ENCODE results near the gene THSD7A.

Gene THSD7A

DNA sequence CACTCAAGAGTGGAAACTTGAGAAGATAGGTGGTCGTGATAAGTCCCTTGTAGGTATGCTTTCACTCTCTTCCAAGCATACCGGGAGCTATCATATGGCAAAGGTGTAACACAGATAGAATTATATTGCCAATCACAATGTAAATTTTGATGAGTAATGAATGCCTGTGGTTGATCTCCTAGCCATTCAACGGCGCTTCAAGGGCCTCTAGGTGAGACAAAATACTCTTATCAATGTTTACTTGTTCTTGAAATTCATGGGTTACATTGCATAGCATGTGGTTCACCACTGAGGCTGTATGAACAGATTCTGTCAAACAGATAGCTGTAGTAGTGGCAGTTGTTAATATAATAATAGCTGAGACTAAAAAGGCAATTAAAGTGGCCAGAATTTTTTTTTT, 82.4 kb downstream of the THSD7A start:
- DNase-seq: no peak

DNA sequence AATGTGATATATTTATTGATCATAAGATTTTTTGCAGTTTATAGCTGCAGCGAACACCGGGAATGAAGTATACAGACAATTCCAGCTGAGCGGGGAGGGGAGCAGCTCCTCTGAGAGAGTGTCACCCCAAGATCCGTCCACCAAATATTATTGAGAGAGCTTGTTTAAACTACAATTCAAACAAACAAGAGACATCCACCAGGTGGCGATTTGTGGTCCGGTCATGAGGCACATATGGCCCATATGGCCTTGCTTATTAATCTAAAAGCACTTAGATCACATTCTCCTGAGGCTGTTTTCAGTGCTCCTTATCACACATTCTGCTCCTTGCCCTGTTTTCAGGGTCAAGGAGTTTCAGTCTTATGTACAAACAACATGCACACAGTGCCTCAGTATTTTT, 83.1 kb downstream of the THSD7A start:
- no peak for DNase-seq

DNA sequence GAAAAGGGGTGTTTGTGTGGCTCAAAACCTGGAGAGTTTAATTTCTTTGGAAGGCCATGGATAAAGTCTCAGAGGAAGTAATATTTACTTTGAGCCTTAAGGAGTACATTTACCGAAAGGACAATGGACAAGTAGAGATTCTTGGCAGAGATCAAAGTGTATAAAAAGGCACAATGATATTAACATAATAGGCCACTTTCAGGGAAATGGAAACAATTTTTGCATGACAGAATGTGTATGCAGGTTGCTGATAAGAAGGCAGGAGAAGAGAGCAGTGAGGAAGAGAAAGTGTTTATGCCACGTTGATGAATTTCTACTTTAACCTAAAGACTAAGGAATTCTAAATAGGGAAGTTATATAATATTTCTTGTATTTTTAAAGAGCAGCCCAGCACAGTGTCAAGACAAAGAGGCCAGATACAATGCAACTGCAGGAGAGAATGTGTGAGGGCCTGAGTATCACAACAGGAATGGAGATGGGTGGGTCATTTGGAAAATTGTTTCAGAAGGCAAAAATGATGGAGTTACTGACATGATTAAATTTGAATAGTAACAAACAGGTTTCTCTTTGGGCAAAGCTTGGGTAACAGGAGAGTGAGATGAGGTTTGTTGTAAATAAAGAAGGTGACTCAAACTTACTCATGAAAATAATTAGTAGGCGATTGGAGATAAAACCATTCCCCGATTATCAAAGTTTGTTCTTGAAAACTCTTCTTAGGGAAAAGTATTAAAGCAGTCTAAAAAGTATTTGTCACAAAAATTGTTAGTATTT, 84.1 kb downstream of the THSD7A start:
- no peak for DNase-seq

DNA sequence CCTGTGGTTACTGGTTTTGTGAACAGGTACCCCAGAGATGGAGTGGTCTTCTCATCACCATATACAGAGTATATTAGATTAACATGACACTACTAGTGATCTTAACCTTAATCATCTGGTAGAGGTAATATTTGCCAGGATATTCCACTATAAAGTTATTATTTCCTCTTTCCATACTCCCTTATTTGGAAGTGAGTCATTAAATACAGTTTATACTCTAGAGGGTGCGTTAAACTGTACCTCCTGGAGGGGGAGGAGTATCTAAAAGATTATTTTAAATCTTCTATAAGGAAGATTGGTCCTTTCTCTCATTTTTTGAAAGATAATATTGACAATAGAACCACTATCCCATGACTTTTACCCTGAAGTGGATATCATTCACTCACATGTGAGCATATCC, 85.4 kb downstream of the THSD7A start:
- no peak for DNase-seq

DNA sequence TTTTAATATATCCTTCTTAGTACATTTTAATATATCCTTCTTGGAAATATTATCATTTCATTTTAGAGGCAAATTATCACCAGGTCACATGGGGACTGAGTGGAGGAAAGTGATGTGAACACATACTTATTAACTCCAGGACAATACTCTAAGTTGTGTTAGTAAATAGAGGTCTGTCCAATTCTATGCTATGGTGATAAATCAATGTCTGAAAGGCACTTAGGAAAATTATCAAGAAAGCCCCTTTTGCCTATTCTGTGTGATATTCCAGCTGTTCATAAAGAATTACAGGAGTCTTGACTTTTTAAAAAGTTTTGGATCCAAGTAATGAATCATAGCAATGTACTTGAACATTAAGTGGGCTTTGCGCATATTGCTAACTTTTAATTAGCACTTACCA, 88.5 kb downstream of the THSD7A start:
- DNase-seq: no peak

DNA sequence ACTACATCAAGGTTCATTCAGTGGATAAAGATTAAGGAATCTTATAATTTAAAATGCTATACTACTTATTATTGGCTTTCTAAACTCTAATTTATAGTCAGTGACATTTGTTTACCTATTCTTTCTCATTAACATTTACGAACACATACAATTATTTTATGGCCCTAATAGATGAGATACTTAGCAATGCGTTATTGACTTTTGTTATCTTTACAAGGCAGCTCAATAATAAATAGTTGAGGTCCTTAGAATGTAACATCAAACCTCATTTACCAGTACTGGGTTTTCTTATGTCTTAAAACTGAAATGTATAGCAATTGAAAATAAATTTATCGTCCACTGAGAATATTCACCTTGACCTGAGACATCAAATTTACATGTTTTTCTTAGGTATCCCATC, 89.0 kb downstream of the THSD7A start:
- no peak for DNase-seq

DNA sequence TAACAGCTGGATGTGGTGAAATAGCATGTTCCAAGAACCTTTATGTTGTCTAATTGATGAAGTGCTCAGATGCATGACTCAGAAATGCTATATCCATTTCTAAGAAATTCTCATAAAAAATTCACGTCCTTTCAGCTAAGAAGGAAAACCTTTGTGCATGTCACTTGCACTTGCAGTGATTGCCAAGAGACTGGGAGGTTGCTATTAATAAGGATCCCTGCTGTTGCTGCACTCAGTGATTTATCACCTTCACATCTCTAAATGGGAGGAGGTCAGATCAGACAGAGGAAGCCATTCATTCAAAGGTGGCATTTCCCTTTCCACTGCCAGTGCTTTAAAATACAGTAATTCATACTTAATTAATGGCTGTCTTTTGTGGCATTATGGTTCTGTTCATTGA, 89.5 kb downstream of the THSD7A start:
- no peak for DNase-seq

DNA sequence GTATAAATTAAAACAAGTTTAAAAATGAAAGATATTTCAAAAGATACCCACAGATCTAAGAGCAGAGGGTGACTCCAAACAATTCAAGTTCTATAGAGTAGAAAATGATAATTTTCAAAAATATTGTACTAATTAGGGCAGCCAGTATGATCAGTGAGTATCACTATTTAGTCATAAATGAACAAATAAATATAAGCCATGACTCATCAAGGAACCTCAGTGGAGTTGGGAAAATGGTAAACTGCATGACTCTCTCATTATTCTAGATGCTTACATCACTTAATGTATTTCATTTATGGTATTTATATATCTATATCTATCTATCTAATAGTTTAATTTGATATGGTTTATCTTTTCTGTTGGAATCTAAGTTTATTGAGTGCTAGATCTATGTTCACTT, 94.3 kb downstream of the THSD7A start:
- no peak for DNase-seq

DNA sequence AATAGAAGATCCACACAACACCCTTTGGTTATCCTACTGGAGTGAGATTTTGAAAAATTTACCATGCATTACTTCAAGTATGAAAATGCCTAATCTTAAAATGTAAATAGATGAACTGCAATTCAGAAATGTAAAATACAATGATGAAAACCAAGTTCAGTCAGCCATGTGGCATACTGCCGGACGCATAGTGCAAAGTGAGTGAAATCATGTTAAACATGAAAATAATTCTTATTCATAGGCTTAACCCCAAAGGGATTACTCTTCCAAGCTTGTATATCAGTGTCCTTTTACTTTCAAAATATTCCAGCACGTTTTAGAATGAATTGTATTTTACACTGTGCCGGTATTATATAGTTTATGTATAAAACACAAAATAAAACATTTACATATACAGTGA, 99.8 kb downstream of the THSD7A start:
- DNase-seq: no peak

DNA sequence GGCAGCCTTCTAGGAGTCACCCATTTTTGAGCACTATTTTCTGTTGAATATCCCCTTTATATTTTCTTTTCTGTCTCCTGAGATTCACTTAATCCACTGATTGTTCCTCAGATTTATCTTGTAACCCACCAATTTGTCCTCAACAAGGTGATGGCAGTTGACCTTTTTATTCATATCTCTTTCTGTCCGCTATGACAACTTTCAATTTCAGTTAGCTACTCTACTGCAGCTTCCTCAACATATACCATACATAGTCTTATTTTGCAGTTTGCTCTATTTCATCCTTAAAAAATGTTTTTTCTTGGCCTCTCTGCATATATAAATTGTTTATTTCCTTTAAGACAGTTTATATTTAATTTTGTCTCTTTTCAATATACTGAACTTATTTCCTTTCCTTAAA, 101.3 kb downstream of the THSD7A start:
- no peak for DNase-seq

DNA sequence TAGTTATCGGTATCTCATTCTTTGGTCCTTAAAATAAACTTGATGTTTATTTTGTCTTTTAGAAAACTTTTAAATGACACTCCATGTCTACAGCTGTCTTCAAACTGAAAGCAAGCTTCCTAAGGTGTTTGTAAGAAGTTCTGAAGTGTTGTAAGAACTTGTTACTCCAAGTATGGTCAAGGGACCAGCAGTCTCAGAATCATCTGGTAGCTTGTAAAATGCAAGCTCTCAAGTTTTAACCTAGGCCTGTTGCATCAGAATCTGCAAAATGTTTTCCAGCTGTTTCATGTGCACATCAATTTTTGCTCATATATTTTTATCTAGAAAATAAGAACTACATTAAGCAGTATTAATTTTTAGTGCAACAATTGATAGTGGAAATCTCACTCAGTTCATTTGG, 104.1 kb downstream of the THSD7A start:
- DNase-seq: no peak

DNA sequence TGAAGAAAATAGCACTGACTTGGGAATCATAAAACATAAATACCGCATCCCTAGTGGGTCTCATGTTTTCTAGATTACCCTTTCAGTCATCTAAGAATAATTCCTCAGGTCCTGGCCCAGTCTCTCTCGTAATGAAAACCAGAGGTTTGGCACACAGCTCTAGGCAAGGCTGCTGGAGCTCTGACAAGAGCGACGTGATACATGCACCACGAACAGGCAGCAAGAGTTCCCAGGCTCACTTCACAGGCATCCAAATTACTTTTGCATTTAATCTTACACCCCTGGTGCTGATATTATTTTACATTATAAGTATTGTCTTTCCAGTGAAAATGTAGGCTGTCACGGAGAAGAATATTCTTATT, 105.2 kb downstream of the THSD7A start:
- peak; percentile 43 for DNase-seq

DNA sequence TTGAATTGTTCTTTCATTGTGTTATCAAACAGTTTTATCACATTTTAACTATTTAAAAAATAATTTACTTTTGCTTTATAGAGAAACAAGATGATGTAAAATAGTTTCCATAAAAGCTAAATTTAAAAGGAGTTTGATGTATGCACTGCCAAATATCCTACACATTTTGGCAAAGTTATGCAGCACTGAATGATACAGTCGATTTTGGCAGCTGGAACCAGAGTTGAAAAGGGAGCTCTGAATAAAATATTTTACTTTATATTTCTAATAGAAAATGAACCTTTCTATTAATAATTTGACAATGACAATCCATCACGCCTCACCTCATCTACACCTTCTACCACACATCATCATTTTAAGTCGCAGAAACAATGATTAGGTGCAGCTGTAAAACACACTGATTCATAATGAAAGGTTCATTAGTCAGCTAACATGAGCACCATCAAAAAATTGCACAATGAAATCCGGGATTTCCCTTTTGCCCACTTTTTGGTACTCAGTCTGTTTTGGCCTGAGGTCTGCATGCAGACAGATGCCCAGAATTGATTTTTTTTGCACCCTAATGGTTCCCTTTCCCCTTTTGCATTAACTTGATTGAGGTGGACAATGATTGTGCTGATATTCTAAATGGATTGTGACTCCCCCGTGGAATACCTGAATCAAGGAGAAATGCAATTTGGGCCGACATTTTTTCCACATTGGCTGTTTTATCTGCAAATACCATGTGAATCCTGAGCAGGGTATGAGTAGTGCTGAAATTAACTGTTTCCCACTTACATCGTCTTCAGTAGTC, 105.8 kb downstream of the THSD7A start:
- DNase-seq: no peak

DNA sequence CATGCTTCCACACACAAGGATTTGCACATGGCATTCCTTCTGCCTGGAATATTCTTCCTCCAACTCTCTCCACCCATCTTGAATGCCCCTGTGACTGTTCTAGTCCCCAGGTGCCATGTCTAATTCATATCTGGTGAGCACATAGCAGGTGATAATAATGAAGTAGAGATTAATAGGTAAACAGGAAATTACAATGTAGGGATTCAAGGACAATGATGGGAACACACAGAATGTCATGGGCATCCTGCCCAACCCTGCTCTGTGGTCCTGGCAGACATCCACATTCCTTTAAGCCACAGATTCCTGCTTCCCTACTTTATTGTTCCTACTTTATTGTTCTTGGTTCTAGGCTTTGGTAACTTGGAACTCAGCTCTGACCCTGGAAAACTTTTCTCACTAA, 115.8 kb downstream of the THSD7A start:
- DNase-seq: peak; percentile 72

DNA sequence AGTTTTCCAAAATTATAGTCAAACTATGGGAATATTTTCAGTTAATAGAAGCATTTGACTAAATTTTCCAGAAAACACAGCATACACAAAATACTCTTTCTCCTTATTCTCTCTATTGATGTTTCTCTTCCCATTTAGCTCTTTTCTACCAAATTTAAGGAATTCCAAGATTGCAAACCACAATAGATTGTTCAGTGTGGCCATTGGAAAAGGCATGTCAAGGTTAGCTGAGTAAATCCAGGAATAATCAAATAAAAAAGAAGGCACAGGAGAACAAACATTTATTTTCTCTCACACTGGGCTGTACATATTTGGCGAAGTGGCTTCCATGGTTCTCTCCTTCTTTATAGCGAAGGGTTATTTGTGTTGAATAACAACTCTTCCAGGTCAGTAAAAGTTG, 117.3 kb downstream of the THSD7A start:
- DNase-seq: peak; percentile 2

DNA sequence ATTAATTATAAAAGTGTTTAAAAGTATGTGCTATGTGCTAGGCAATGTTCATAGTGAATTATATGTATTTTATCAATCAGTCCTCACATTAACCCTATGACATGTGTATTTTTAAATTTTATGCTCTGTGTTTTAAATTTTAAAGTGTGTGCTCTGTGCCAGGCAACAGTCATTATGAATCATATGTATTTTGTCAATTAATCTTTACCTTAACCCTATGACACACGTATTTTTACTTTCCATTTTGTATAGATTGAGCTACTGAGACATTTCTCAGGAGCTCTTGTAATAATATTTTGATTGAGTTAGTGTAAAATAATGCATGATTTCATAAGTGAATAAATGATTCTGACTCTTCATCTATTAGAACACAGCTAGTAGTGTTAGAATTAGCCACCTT, 117.8 kb downstream of the THSD7A start:
- no peak for DNase-seq

DNA sequence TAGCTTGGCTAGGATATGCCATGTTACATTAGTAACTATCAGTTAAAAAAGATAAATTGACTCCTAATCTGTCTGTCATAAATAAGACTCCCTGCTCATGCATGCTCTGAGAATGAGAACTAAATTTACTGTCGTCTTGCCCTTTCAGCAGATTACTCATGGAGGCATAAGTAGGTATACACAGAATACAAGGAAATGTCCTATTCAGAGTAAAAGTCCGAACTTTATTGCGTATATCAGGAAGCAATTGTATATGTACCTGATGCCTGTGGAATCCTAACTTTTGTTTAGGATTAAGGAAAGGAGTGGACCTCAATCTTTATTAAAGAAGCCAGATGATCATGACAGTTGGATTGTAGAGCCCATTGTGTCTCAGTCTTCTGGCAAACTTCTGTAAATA, 118.6 kb downstream of the THSD7A start:
- no peak for DNase-seq

DNA sequence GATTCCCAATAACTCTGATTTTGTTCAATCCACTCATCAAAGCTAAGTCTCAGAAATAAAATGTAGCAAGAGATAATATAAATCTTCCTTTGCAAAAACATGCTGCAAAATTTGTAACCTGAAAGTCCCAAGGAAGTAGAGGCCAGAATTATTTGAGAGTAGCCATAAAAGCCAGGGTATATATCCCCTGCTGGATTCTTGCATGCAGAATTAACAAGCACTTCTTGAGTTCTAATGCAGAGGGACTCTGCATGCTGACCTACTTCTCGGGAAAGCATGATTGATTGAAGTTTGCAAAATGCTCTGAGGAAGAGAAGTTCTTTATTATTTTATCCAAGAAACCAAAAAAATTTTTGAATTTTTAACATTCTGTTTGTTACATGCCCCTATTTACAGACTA, 121.6 kb downstream of the THSD7A start:
- DNase-seq: no peak

DNA sequence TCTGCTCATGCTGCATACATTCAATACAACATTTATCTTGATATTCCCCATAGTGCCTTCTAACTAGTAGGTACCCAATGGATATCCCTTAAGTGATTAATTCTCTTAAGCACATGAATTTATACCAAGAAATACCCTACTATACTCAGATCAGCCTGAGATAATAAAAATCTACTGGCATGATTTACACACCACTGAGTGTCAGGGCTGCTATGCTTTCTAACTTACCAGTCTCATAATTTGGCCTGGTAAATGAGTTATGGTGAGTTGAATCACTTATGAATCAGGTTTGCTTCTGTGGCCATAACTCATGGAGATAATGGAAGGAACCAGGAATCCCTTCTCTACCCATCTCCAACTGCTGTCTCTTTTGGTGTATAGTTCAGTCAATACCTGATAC, 122.8 kb downstream of the THSD7A start:
- DNase-seq: no peak

DNA sequence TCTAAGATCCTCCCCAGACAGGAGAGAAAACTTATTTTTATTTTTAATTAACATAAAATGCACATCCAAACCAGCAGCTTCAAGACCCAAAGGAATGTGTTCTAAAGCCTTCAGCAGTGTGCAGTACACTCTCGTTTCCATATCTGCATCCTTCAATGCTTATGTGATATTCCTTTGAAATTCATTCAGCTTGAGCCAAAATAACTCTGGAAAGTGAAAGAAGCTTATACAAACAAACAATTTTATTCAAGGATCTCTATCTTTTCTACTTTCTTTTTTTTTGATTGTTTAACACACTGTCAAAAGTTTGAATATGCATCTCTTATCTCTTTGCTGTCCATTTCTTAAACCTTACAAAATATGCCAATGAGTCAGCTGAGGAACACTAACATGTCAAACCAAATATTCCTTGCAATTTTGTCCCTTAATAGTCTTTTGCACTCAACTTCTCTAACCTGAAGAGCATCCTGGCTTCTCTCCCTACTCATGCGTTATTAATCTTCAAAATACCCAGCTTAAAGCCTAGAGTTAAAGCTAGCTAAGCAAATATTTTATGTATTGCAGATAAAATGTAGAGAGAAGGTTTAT, 124.3 kb downstream of the THSD7A start:
- DNase-seq: peak; percentile 5

DNA sequence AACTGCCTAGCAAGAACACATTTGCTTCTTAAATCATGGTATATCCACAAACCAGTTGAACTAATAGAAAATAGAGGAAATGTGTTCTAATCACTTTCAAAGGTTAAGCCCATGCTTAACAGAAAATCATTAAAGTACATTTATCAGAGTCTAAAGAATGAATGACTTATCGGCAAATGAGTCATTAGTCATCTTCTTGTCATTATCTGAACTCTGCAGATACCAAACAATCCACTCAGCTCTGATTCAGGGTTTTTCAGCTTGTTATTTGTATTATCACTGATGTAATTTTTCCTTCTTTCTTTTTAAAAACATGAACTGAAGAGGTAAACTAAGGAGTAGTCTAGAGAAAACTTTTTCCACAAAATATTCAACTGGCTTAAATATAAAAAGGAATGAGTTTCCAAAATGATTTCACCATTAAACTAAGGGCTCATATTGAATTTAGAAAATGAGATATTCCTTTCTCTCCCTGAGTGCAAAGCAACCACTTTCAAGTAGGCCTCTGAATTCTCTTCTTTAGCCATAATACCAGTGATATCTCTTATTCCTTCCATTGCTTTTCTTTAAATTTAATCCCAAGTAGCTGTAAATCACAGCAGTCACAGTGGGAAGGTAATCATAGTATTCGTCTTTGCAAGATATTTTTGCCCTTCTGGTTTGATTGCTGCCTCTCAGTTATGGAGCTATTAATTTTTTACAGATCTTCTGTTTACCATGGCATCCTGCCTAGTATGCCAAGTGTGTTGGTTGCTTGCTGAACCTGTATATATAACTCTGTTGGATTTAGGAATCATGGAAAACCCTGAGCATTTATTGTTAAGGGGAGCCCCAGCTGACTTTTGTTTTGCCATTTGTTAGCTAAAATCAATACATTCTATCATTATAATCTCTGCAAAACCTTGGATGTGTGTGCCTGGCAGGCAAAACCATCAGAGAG, 125.1 kb downstream of the THSD7A start:
- peak; percentile 27 for DNase-seq

DNA sequence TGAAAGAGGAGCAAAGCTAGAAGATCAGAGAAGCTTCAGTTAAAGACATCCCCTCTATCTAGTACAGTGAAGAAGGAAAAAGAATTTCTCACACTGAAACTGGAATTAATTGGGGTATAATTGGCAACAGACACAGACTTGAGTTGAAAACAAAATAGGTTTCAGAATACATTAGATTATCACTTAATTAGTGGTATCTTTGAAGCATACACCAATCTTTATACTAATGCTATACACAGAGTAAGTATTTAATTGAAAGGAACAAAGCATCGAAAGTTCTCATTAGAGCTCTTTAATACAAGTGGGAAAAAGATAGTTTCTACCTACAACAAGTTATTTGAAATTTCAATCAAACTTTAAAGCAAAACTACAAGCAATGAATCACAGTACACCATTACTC, 128.2 kb downstream of the THSD7A start:
- no peak for DNase-seq

DNA sequence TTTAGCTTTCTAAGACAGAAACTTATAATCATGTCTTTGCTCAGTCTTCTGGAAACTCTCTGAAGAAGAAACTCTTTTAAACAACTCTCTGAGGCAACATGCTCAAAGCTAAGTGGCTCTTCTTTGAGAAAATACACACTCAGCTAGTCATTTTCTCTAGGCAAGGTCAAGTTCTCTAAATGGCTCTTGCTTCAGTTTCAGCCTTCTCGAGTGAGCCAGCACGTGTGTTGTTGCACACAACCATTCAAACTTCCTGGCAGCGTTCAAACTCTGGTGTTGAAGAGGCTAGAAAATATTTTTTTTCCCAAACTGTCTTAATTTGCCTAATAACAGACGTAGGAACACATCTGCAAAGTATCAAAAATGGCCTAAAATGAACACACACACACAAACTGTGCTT, 129.1 kb downstream of the THSD7A start:
- no peak for DNase-seq

All from fibroblast of skin of back (primary cell).